ENCODE results near the gene CCDC134.

CCDC134 gene

GRCh38 chr22:41823797-41824196, 23.3 kb downstream of the CCDC134 start:
- peaks cover 20% of the 10 kb centered on the region for H3K36me3 ChIP-seq

GRCh38 chr22:41825376-41825775, 24.9 kb downstream of the CCDC134 start:
- Histone ChIP-seq H3K36me3 (peaks cover 11% of the 10 kb centered on the region), H3K4me1 (ENCODE audit: control insufficient read depth in 1 of 2, insufficient read depth in 1 of 2, low read depth in 1 of 2, low read length in 1 of 2) (no peaks in the 10 kb centered on the region), H3K9me3 (no peaks in the 10 kb centered on the region), H3K4me3 (ENCODE audit: low read depth in 1 of 2, low read length in 1 of 2) (no peak overlapping the region), H3K27me3 (no peaks in the 10 kb centered on the region), H3K27ac (no peak overlapping the region)
- no peak for TF ChIP-seq CTCF (IDR thresholded peaks at IDR 0.05)

More at GRCh38 chr22:41823797-41824196, 23.3 kb downstream of the CCDC134 start:
- no peak for TF ChIP-seq CTCF (IDR thresholded peaks at IDR 0.05)
- Histone ChIP-seq H3K27ac (no peak overlapping the region), H3K4me3 (ENCODE audit: low read depth in 1 of 2, low read length in 1 of 2) (no peak overlapping the region), H3K27me3 (no peaks in the 10 kb centered on the region), H3K4me1 (ENCODE audit: control insufficient read depth in 1 of 2, insufficient read depth in 1 of 2, low read depth in 1 of 2, low read length in 1 of 2) (no peaks in the 10 kb centered on the region), H3K9me3 (no peaks in the 10 kb centered on the region)

- Histone ChIP-seq H3K4me1 (ENCODE audit: control insufficient read depth in 1 of 2, insufficient read depth in 1 of 2, low read depth in 1 of 2, low read length in 1 of 2) (no peaks in the 10 kb centered on the region), H3K4me3 (ENCODE audit: low read depth in 1 of 2, low read length in 1 of 2) (no peak overlapping the region), H3K9me3 (no peaks in the 10 kb centered on the region), H3K36me3 (peaks cover 8% of the 10 kb centered on the region), H3K27me3 (no peaks in the 10 kb centered on the region), H3K27ac (no peak overlapping the region)
- TF ChIP-seq CTCF (IDR thresholded peaks at IDR 0.05), result no peak
These were observed 25.5 kb downstream of the CCDC134 start for GRCh38 chr22:41826021-41826420.

- no peak overlapping the region for H3K4me3 ChIP-seq (ENCODE audit: low read depth in 1 of 2, low read length in 1 of 2)
- no peaks in the 10 kb centered on the region for H3K9me3 ChIP-seq
- H3K4me1 ChIP-seq (ENCODE audit: control insufficient read depth in 1 of 2, insufficient read depth in 1 of 2, low read depth in 1 of 2, low read length in 1 of 2), result peaks cover 0 to 4% of the 10 kb centered on the region in 2 experiments
- TF ChIP-seq CTCF (IDR thresholded peaks at IDR 0.05), result no peak
- no peaks in the 10 kb centered on the region for H3K27me3 ChIP-seq
- H3K27ac ChIP-seq, result no peak overlapping the region
- H3K36me3 ChIP-seq, result peaks cover 8% of the 10 kb centered on the region
These were observed 26.2 kb downstream of the CCDC134 start for GRCh38 chr22:41826430-41827383.

GRCh38 chr22:41827671-41828070, 27.2 kb downstream of the CCDC134 start:
- Histone ChIP-seq H3K27ac (no peak overlapping the region), H3K36me3 (peaks cover 8% of the 10 kb centered on the region), H3K27me3 (no peaks in the 10 kb centered on the region), H3K4me3 (ENCODE audit: low read depth in 1 of 2, low read length in 1 of 2) (no peak overlapping the region), H3K9me3 (no peaks in the 10 kb centered on the region), H3K4me1 (ENCODE audit: control insufficient read depth in 1 of 2, insufficient read depth in 1 of 2, low read depth in 1 of 2, low read length in 1 of 2) (peaks cover 6 to 10% of the 10 kb centered on the region in 2 experiments)
- TF ChIP-seq CTCF (IDR thresholded peaks at IDR 0.05), result no peak

Data from neutrophil (primary cell).